K562 (cell line): Measurements from ENCODE around the gene ACTL9. TPM values are rescaled to one million over a fixed set of nuclear protein-coding genes. Genes with fewer than 3 reads are reported as not detected.

Experiments
- ATAC-seq: fragments of 200-7000 bp; cut with Tn5 transposase; 3 replicates; pipeline ENCODE4 v1.9.1; 2020; ENCODE audit warnings: moderate library complexity
- BruUV-seq: library from RNA; stranded (reverse); fragments of 400-500 nt; replicated peaks from 2 replicates; lab custom pipeline; 2021; lab: Mats Ljungman, UMichigan
- CTCF ChIA-PET: fragments of 300-600 bp; formaldehyde crosslinking; extraction: SDS; loops from one replicate; lab custom pipeline; 2021; ENCODE audit warnings: low intra/inter-chr PET ratio; lab: Yijun Ruan, JAX
- POLR2A ChIA-PET: fragments of 300-600, 350-650 bp; sonication (Branson Sonifier 250); formaldehyde crosslinking; extraction: SDS; loops from one replicate; lab custom pipeline; 2021; ENCODE audit warnings: antibody characterized with exemption, inconsistent platforms; lab: Yijun Ruan, JAX
- DNase-seq, 4 experiments: peaks; one replicate each; pipeline versions ENCODE4 v3.0.0 to v3.0.0-alpha.2; 2011 to 2018; ENCODE audit warnings: low spot score in 3 of 4, mixed read lengths in 3 of 4; ENCODE audit errors: extremely low read depth in 1 of 4
- FAIRE-seq: peaks from 2 replicates; lab custom pipeline; 2011; peaks lifted over from hg19 to GRCh38; lab: Jason Lieb, UNC
- H2AFZ ChIP-seq: 2 replicates; pipeline ENCODE4 v1.6.0; 2011; ENCODE audit warnings: low read depth, low read length, control low read depth, inconsistent platforms
- H3K27ac ChIP-seq: fragments of 200-600 bp; 3 replicates; pipeline ENCODE4 v1.8.0; 2011; ENCODE audit warnings: low read depth, mild to moderate bottlenecking, control low read depth, inconsistent platforms, low read length, moderate library complexity, mixed read lengths; ENCODE audit errors: extremely low read depth
- H3K27me3 ChIP-seq, 2 experiments: fragments of 300-600 bp in 1 of 2; 2 replicates in 1 of 2; 3 replicates in 1 of 2; pipeline versions ENCODE4 v1.6.0 to v1.8.0; 2011; ENCODE audit warnings: inconsistent platforms in 2 of 2, low read length in 2 of 2, mild to moderate bottlenecking in 1 of 2, mixed read lengths in 1 of 2, moderate library complexity in 1 of 2; ENCODE audit not compliant: control insufficient read depth in 2 of 2, insufficient read depth in 2 of 2
- H3K36me3 ChIP-seq: fragments of 300-600 bp; 3 replicates; pipeline ENCODE4 v1.8.0; 2011; ENCODE audit warnings: mild to moderate bottlenecking, low read length, inconsistent platforms; ENCODE audit not compliant: control insufficient read depth, insufficient read depth
- H3K4me1 ChIP-seq, 2 experiments: fragments of 200-600 bp in 1 of 2; replicated peaks in 1 of 2; 2 replicates in 1 of 2; 3 replicates in 1 of 2; pipeline versions ENCODE4 v1.5.1 to v1.8.0; 2011; ENCODE audit warnings: inconsistent platforms in 2 of 2, low read length in 2 of 2, mild to moderate bottlenecking in 1 of 2, mixed read lengths in 1 of 2, moderate library complexity in 1 of 2; ENCODE audit not compliant: control insufficient read depth in 2 of 2, insufficient read depth in 2 of 2
- H3K4me2 ChIP-seq: 2 replicates; pipeline ENCODE4 v1.6.1; 2011; ENCODE audit warnings: low read length, control low read depth, inconsistent platforms, mixed read lengths; ENCODE audit not compliant: insufficient read depth
- H3K4me3 ChIP-seq: fragments of 200-600 bp; sonication (generic), shearing (Covaris generic); 2 replicates; pipeline ENCODE4 v1.5.1; 2016; ENCODE audit warnings: control low read depth, inconsistent platforms
- H3K79me2 ChIP-seq: fragments of 200-600 bp; 3 replicates; pipeline ENCODE4 v1.8.0; 2011; ENCODE audit warnings: low read length, inconsistent platforms; ENCODE audit not compliant: control insufficient read depth, insufficient read depth
- H3K9ac ChIP-seq, 2 experiments: 2 replicates each; pipeline versions ENCODE4 v1.6.0 to v1.6.1; 2011; ENCODE audit warnings: low read depth in 2 of 2, low read length in 2 of 2, control low read depth in 1 of 2, inconsistent platforms in 1 of 2, mild to moderate bottlenecking in 1 of 2, mixed read lengths in 1 of 2; ENCODE audit not compliant: insufficient read depth in 1 of 2
- H3K9me1 ChIP-seq: one replicate; pipeline ENCODE4 v1.6.0; 2011; ENCODE audit warnings: inconsistent platforms, mild to moderate bottlenecking, low read length, moderate library complexity; ENCODE audit not compliant: control insufficient read depth, insufficient read depth
- H3K9me3 ChIP-seq: replicated peaks from 2 replicates; pipeline ENCODE4 v1.5.1; 2011; ENCODE audit warnings: low read depth, low read length, inconsistent platforms; ENCODE audit not compliant: control insufficient read depth, insufficient read depth
- H4K20me1 ChIP-seq: replicated peaks from 2 replicates; pipeline ENCODE4 v1.6.1; 2011; ENCODE audit warnings: low read length, inconsistent platforms, mixed read lengths; ENCODE audit not compliant: control insufficient read depth, insufficient read depth
- ATF1 ChIP-seq, 2 experiments: fragments of 450-650 bp in 1 of 2; IDR thresholded peaks; 2 replicates each; pipeline ENCODE4 v1.6.1; 2016; ENCODE audit warnings: missing compliant biosample characterization in 1 of 2, missing genetic modification characterization in 1 of 2
- BCOR ChIP-seq: fragments of 450-650 bp; IDR thresholded peaks from 2 replicates; pipeline ENCODE4 v1.6.1; 2016
- BMI1 ChIP-seq: fragments of 150-350 bp; IDR thresholded peaks from 2 replicates; pipeline ENCODE4 v1.6.1; 2014; ENCODE audit warnings: low read length
- BRF1 ChIP-seq: IDR thresholded peaks from 3 replicates; pipeline ENCODE4 v1.6.1; 2011; ENCODE audit warnings: borderline replicate concordance, mild to moderate bottlenecking; ENCODE audit not compliant: insufficient read length; ENCODE audit errors: extremely low read depth
- GABPA ChIP-seq: fragments of 200-800 bp; sonication (Bioruptor generic); conservative IDR thresholded peaks from 2 replicates; pipeline ENCODE4 v1.6.1; 2016; ENCODE audit warnings: low read depth, missing genetic modification characterization, missing compliant biosample characterization
- KAT8 ChIP-seq: fragments of 450-650 bp; IDR thresholded peaks from 2 replicates; pipeline ENCODE4 v1.6.1; 2016; ENCODE audit warnings: low read depth, mild to moderate bottlenecking
- KHSRP ChIP-seq: fragments of 450-650 bp; IDR thresholded peaks from 2 replicates; pipeline ENCODE4 v1.6.1; 2017
- MCM7 ChIP-seq, 2 experiments: fragments of 450-650 bp; IDR thresholded peaks; 2 replicates each; pipeline ENCODE4 v1.6.1; 2016 to 2018
- PRMT5 ChIP-seq: sonication (generic); formaldehyde crosslinking; IDR thresholded peaks from 2 replicates; pipeline ENCODE4 v1.5.0; 2020; ENCODE audit warnings: missing genetic modification reagents
- RBM25 ChIP-seq: fragments of 200-400 bp; formaldehyde crosslinking; IDR thresholded peaks from 2 replicates; pipeline ENCODE4 v1.6.1; 2018; ENCODE audit warnings: low read length, low read depth, moderate library complexity; ENCODE audit not compliant: severe bottlenecking
- SPI1 ChIP-seq: IDR thresholded peaks from 2 replicates; pipeline ENCODE4 v1.6.1; 2011; ENCODE audit warnings: low read depth, low read length, control low read depth, borderline replicate concordance
- ZKSCAN3 ChIP-seq: fragments of 250-450 bp; sonication (Bioruptor Pico); IDR thresholded peaks from 2 replicates; pipeline ENCODE4 v1.4.0; 2020
- ZNF431 ChIP-seq: sonication (generic); formaldehyde crosslinking; IDR thresholded peaks from 2 replicates; pipeline ENCODE4 v1.8.0; 2022; ENCODE audit warnings: mild to moderate bottlenecking, missing genetic modification reagents
- ZNF785 ChIP-seq: fragments of 250-450 bp; sonication (Bioruptor Pico); IDR thresholded peaks from 2 replicates; pipeline ENCODE4 v1.4.0; 2020; ENCODE audit warnings: mild to moderate bottlenecking
- WGBS: fragments of 100-300 bp; shearing (Covaris generic); methylation state at CpG from one replicate; pipeline ENCODE4 v1.1.6; 2016; ENCODE audit warnings: low coverage, mixed read lengths; ENCODE audit not compliant: insufficient coverage; ENCODE audit errors: missing lambda C conversion rate; 5-methylcytosine and 5-hydroxymethylcytosine counted together
- in situ Hi-C: fragments of 300-500 bp; cut with MboI; formaldehyde crosslinking; loops from 4 replicates; pipeline ENCODE4 v1.15.0; 2018; ENCODE audit warnings: inconsistent platforms, mixed read lengths
- intact Hi-C: fragments of 100-400 bp; cut with micrococcal nuclease; formaldehyde crosslinking; loops from 2 replicates; pipeline ENCODE4 v1.14.2; 2022
- polyA plus RNA-seq, 8 experiments: library from polyadenylated mRNA; depleted of rRNA in 4 of 8; stranded (reverse) in 5 of 8; unstranded in 3 of 8; fragments of >200 nt; fragmentation: Nextera tagmentation in 2 of 8; fragmentation: Illumina TruSeq in 1 of 8; extraction: Ambion mirVana in 2 of 8; extraction: Trizol in 1 of 8; gene quantifications; 2 replicates each; pipeline versions ENCODE4 v1.2.1 to v1.2.3, GENCODE V29; 2011 to 2014; ENCODE audit warnings: inconsistent platforms in 1 of 8, missing spikeins in 1 of 8
- total RNA-seq, 7 experiments: library from RNA; depleted of rRNA in 6 of 7; stranded (reverse); fragments of >200 nt in 6 of 7; fragmentation: Illumina TruSeq in 2 of 7; extraction: Trizol in 2 of 7; gene quantifications; 2 replicates each; pipeline versions ENCODE4 v1.2.1 to v1.2.3, GENCODE V29; 2011 to 2021; ENCODE audit warnings: low replicate concordance in 1 of 7
- TF ChIP-seq, protein P1 (sequence below): sonication (generic); IDR thresholded peaks from 2 replicates; pipeline ENCODE4 v1.6.1; 2016
- TF ChIP-seq, protein P2 (sequence below): fragments of 450-650 bp; formaldehyde crosslinking; IDR thresholded peaks from 2 replicates; pipeline ENCODE4 v1.4.0; 2022; ENCODE audit warnings: missing genetic modification characterization
- TF ChIP-seq, protein P3 (sequence below): fragments of 200-800 bp; sonication (Bioruptor generic); IDR thresholded peaks from 2 replicates; pipeline ENCODE4 v1.6.1; 2017; ENCODE audit warnings: missing genetic modification characterization, missing compliant biosample characterization
- TF ChIP-seq, protein P4 (sequence below), 2 experiments: fragments of 450-650 bp; conservative IDR thresholded peaks; 2 replicates each; pipeline ENCODE4 v1.6.1; 2017; ENCODE audit warnings: mild to moderate bottlenecking in 2 of 2, moderate library complexity in 2 of 2

Gene ACTL9
- total and polyA plus RNA-seq, 9 of the 15 experiments (the other 6 are each of a cell fraction or from before 2014, with no cell fraction given) = not detected

DNA sequence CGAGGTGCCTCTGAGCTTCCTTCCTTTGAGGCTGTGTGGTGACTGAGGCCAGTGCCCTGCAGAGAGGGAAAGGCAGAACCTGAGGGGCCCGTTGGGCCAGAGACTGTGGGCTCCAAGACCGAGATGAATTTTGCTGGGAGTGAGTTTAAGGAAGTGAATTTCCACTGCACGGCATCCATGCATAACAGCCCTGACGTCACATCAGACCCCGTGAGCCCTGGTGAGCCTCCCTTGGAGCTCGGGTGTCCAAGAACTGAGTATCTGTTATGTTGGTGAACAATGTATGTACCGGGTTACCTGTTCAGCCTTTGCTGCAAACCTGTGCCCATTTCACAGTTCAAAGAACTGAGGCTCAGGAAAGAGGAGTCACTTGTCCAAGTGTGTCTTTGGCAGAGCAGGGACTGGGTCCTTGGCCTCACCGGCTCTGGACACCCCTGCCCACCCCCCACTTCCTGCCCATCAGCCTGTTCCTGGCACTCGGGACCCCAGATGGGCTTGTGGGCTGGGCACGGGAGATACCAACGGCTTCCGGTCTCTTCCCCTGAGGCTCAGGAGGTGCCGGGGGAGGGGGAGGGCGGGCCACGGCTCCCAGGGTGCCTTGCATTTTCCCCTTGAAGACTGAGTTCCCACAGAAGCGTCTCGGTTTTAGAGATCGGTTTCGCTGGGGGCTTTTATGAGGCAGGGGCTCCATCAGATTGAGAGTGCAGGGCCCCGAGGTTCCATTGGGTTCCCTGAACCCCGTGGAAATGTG lies 34.5 kb downstream of the ACTL9 start:
- intact Hi-C loops = no loop called here
- 4% methylated on average over 18 of the region's 22 CpGs for WGBS
- Histone ChIP-seq H3K4me1 (peaks cover 0 to 2% of the 10 kb centered on the region in 2 experiments; a peak in 1 of 5 replicates), H4K20me1 (no peaks in the 10 kb centered on the region), H3K27ac (no peak overlapping the region), H3K9me3 (no peaks in the 10 kb centered on the region), H3K4me2 (no peak overlapping the region), H3K79me2 (no peaks in the 10 kb centered on the region), H3K27me3 (peaks cover 0 to 6% of the 10 kb centered on the region in 2 experiments; a peak in 2 of 5 replicates), H3K4me3 (no peak overlapping the region), H3K9me1 (no peaks in the 10 kb centered on the region), H2AFZ (no peak overlapping the region), H3K36me3 (no peaks in the 10 kb centered on the region), H3K9ac (0 out of 4 replicates have a peak overlapping the region, but pooled peaks of 1 of the 2 experiments have one; percentile 14)
- POLR2A ChIA-PET = interaction anchor here (0.6 kb wide), 1 partner anchor 309 kb away, joined by 3 read pairs; no protein-coding TSS in a partner anchor
- no TSS peak for BruUV-seq
- FAIRE-seq (no peak), DNase-seq (peak in 2 of 4 experiments; percentile 44 to 49), ATAC-seq (no peak)
- in situ Hi-C loops = no loop called here
- CTCF ChIA-PET = interaction anchor here (0.7 kb wide), 1 partner anchor 114 kb away, joined by 3 read pairs; no protein-coding TSS in a partner anchor
- TF ChIP-seq RBM25 = peak; percentile 38
- no peak for TF ChIP-seq KAT8
- TF ChIP-seq, protein P1, sequence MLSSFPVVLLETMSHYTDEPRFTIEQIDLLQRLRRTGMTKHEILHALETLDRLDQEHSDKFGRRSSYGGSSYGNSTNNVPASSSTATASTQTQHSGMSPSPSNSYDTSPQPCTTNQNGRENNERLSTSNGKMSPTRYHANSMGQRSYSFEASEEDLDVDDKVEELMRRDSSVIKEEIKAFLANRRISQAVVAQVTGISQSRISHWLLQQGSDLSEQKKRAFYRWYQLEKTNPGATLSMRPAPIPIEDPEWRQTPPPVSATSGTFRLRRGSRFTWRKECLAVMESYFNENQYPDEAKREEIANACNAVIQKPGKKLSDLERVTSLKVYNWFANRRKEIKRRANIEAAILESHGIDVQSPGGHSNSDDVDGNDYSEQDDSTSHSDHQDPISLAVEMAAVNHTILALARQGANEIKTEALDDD = no peak
- TF ChIP-seq SPI1 = peak; percentile 26; the same call in 1 of the 2 replicates
- TF ChIP-seq, protein P2, sequence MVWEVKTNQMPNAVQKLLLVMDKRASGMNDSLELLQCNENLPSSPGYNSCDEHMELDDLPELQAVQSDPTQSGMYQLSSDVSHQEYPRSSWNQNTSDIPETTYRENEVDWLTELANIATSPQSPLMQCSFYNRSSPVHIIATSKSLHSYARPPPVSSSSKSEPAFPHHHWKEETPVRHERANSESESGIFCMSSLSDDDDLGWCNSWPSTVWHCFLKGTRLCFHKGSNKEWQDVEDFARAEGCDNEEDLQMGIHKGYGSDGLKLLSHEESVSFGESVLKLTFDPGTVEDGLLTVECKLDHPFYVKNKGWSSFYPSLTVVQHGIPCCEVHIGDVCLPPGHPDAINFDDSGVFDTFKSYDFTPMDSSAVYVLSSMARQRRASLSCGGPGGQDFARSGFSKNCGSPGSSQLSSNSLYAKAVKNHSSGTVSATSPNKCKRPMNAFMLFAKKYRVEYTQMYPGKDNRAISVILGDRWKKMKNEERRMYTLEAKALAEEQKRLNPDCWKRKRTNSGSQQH (CRISPR knock-in tag) = no peak
- TF ChIP-seq, protein P3, sequence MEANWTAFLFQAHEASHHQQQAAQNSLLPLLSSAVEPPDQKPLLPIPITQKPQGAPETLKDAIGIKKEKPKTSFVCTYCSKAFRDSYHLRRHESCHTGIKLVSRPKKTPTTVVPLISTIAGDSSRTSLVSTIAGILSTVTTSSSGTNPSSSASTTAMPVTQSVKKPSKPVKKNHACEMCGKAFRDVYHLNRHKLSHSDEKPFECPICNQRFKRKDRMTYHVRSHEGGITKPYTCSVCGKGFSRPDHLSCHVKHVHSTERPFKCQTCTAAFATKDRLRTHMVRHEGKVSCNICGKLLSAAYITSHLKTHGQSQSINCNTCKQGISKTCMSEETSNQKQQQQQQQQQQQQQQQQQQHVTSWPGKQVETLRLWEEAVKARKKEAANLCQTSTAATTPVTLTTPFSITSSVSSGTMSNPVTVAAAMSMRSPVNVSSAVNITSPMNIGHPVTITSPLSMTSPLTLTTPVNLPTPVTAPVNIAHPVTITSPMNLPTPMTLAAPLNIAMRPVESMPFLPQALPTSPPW (CRISPR knock-in tag) = peak; percentile 27; the same call in 1 of the 2 replicates
- TF ChIP-seq BRF1 = no peak
- TF ChIP-seq ZNF785 (CRISPR knock-in tag) = no peak
- TF ChIP-seq ATF1 (CRISPR knock-in tag; IDR thresholded peaks at IDR 0.05) = no peak
- peak; percentile 46 for TF ChIP-seq ATF1 (tag; IDR thresholded peaks at IDR 0.05)
- 0 out of 2 replicates have a peak, but pooled peaks have one; percentile 29 for TF ChIP-seq GABPA (tag)
- TF ChIP-seq PRMT5 (CRISPR knock-in tag) = no peak
- TF ChIP-seq, protein P4, sequence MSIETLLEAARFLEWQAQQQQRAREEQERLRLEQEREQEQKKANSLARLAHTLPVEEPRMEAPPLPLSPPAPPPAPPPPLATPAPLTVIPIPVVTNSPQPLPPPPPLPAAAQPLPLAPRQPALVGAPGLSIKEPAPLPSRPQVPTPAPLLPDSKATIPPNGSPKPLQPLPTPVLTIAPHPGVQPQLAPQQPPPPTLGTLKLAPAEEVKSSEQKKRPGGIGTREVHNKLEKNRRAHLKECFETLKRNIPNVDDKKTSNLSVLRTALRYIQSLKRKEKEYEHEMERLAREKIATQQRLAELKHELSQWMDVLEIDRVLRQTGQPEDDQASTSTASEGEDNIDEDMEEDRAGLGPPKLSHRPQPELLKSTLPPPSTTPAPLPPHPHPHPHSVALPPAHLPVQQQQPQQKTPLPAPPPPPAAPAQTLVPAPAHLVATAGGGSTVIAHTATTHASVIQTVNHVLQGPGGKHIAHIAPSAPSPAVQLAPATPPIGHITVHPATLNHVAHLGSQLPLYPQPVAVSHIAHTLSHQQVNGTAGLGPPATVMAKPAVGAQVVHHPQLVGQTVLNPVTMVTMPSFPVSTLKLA (conservative IDR thresholded peaks at IDR 0.05) = no peak
- TF ChIP-seq KHSRP = no peak
- no peak for TF ChIP-seq BMI1
- peak; percentile 53; the same call in 1 of the 2 replicates for TF ChIP-seq BCOR
- TF ChIP-seq MCM7 (IDR thresholded peaks at IDR 0.05) = no peak
- TF ChIP-seq ZNF431 = no peak
- TF ChIP-seq ZKSCAN3 (CRISPR knock-in tag) = no peak
